ENCODE results near the gene ZNF236. TPM values are rescaled to one million over a fixed set of nuclear protein-coding genes. Genes with fewer than 3 reads are reported as not detected.

The ZNF236 gene
- total and polyA plus RNA-seq, 10 of the 15 experiments (the other 5 are each of a cell fraction or from before 2014, with no cell fraction given), result 1.0 to 14.4 (median 5.9) TPM

DNA sequence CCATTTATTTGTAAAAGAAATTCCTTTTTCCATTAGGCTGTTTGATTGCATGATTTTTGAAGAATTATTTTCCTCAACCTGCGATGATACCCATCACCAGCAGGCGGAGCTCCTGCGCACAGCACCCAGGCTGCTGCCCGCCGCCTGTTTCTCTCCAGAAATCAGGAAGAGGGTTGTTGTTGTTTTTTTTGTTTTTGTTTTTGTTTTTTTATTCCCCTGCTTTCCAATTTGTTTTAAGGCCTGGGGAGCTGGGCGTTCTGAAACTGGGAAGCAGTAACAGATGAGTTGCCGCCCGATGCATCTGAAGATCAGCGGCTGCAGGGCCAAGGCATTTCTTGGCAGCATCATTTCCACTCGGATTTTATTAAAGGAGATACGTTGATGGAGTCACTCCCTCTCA lies 178.2 kb downstream of the ZNF236 start (continued):
- TF ChIP-seq, protein P1, sequence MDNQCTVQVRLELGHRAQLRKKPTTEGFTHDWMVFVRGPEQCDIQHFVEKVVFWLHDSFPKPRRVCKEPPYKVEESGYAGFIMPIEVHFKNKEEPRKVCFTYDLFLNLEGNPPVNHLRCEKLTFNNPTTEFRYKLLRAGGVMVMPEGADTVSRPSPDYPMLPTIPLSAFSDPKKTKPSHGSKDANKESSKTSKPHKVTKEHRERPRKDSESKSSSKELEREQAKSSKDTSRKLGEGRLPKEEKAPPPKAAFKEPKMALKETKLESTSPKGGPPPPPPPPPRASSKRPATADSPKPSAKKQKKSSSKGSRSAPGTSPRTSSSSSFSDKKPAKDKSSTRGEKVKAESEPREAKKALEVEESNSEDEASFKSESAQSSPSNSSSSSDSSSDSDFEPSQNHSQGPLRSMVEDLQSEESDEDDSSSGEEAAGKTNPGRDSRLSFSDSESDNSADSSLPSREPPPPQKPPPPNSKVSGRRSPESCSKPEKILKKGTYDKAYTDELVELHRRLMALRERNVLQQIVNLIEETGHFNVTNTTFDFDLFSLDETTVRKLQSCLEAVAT (IDR thresholded peaks at IDR 0.05), result peak; percentile 81
- TF ChIP-seq YY1 (IDR thresholded peaks at IDR 0.05; ENCODE audit: low read depth, low read length) (peak; percentile 66), NFIC (IDR thresholded peaks at IDR 0.05; ENCODE audit: low read depth, low read length) (no peak), IKZF2 (IDR thresholded peaks at IDR 0.05) (peak in 1 of 2 experiments; percentile 49; a peak in 2 of 4 replicates)

DNA sequence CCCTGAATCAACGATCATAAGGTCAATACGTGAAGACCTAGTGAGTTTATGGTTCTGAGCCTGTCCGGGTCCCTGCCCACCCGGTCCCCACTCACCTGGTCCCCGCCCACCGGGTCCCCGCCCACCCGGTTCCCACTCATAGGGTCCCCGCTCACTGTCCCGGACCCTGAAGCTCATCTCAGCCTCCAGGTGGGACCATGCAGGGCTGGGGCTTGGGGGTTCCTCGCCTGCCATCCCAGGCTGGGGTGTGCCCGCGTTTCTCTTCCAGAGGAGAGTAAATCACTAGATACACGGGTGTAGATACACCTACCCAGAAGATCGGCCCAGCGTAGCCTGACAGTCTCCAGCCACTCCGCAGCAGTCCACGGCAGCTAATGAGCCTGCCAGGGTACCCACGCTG lies 178.7 kb downstream of the ZNF236 start:
- CTCF ChIA-PET, result interaction anchor here (0.6 to 4.1 kb wide), 51 partner anchors 9 to 647 kb away, joined by 3 to 143 read pairs (median 4); no protein-coding TSS in a partner anchor
- POLR2A ChIA-PET, result interaction anchor here (1.1 to 1.2 kb wide), 2 partner anchors 53 to 211 kb away, joined by 3 read pairs; no protein-coding TSS in a partner anchor
- Histone ChIP-seq H3K27me3 (replicated peaks in 1 of 2; ENCODE audit: control insufficient read depth in 2 of 2, insufficient read depth in 2 of 2, low read length in 1 of 2) (no peaks in the 10 kb centered on the region), H3K4me2 (ENCODE audit: control insufficient read depth, insufficient read depth) (no peak overlapping the region), H3K9me3 (replicated peaks; ENCODE audit: control insufficient read depth, insufficient read depth, low read length) (no peaks in the 10 kb centered on the region), H3K36me3 (ENCODE audit: control insufficient read depth in 2 of 2, insufficient read depth in 2 of 2, low read length in 1 of 2) (no peaks in the 10 kb centered on the region), H2AFZ (ENCODE audit: control insufficient read depth, low read depth, low read length) (no peak overlapping the region), H3K9ac (ENCODE audit: control insufficient read depth, insufficient read depth, low read length) (no peak overlapping the region), H3K4me3 (no peak overlapping the region), H3K4me1 (ENCODE audit: control insufficient read depth, insufficient read depth, low read length) (no peaks in the 10 kb centered on the region), H3K27ac (ENCODE audit: control insufficient read depth, insufficient read depth) (no peak overlapping the region), H3K79me2 (ENCODE audit: control insufficient read depth, insufficient read depth, low read length) (no peaks in the 10 kb centered on the region), H4K20me1 (ENCODE audit: control insufficient read depth, insufficient read depth) (no peaks in the 10 kb centered on the region)
- in situ Hi-C loops (cut with MboI), result loop anchor here (5.0 to 10.0 kb wide), 2 partner anchors 201 to 654 kb away; no protein-coding TSS in a partner anchor
- intact Hi-C loops (cut with micrococcal nuclease; ENCODE audit: unreplicated experiment), result loop anchor here (2.0 to 5.0 kb wide), 3 partner anchors 54 to 651 kb away; partner anchors contain the start of gene MBP
- FAIRE-seq (no peak), DNase-seq (ENCODE audit: low read depth, low spot score) (no peak), ATAC-seq (no peak)
- SMC1A ChIA-PET (ENCODE audit: uncharacterized antibody, unreplicated experiment), result interaction anchor here (0.7 to 3.4 kb wide), 18 partner anchors 10 to 315 kb away, joined by 3 to 82 read pairs (median 4); no protein-coding TSS in a partner anchor
- WGBS (ENCODE audit: insufficient coverage, insufficient replicate concordance, low lambda C conversion rate, missing lambda C conversion rate), result 84% methylated on average over 16 of the region's 19 CpGs
- RAD21 ChIA-PET (ENCODE audit: unreplicated experiment), result interaction anchor here (0.6 to 7.6 kb wide), 18 partner anchors 8 to 700 kb away, joined by 3 to 126 read pairs (median 4); no protein-coding TSS in a partner anchor
- BruUV-seq (replicated peaks), result no TSS peak
- TF ChIP-seq MTA3 (IDR thresholded peaks at IDR 0.05; ENCODE audit: borderline replicate concordance, low read length) (no peak), STAT3 (IDR thresholded peaks at IDR 0.05; ENCODE audit: low read depth, low read length) (no peak), GATAD2B (conservative IDR thresholded peaks at IDR 0.05; ENCODE audit: low read depth) (no peak), EGR1 (IDR thresholded peaks at IDR 0.05; ENCODE audit: borderline replicate concordance in 1 of 2, low read depth in 2 of 2, low read length in 2 of 2) (no peak), SKIL (IDR thresholded peaks at IDR 0.05; ENCODE audit: low read depth, poor library complexity, severe bottlenecking) (no peak), RAD21 (IDR thresholded peaks at IDR 0.05; ENCODE audit: insufficient read depth, low read depth, low read length) (no peak), PBX3 (IDR thresholded peaks at IDR 0.05; ENCODE audit: insufficient replicate concordance, low read depth, low read length) (no peak), CBFB (IDR thresholded peaks at IDR 0.05; ENCODE audit: low read depth) (no peak), DPF2 (IDR thresholded peaks at IDR 0.05) (no peak), ZZZ3 (IDR thresholded peaks at IDR 0.05; ENCODE audit: control insufficient read depth, insufficient read length, low read depth) (no peak), ZSCAN29 (IDR thresholded peaks at IDR 0.05) (no peak)
- TF ChIP-seq, protein P2, sequence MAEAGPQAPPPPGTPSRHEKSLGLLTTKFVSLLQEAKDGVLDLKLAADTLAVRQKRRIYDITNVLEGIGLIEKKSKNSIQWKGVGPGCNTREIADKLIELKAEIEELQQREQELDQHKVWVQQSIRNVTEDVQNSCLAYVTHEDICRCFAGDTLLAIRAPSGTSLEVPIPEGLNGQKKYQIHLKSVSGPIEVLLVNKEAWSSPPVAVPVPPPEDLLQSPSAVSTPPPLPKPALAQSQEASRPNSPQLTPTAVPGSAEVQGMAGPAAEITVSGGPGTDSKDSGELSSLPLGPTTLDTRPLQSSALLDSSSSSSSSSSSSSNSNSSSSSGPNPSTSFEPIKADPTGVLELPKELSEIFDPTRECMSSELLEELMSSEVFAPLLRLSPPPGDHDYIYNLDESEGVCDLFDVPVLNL (IDR thresholded peaks at IDR 0.05; ENCODE audit: low read depth, low read length), result no peak
